Glutamatergic neuron (in vitro differentiated cells): Measurements from ENCODE around the gene CAMKMT. TPM values are rescaled to one million over a fixed set of nuclear protein-coding genes. Genes with fewer than 3 reads are reported as not detected.
A peak's percentile ranks its signal among the peaks of the same experiment; 100 is the strongest.

ENCODE experiments used
- DNase-seq: peaks from one replicate; pipeline ENCODE4 v3.0.0; 2022
- H3K27ac Mint-ChIP-seq: one replicate; pipeline ENCODE4 v1.8.0; 2020; ENCODE audit warnings: mild to moderate bottlenecking, mixed read lengths, inconsistent platforms; ENCODE audit not compliant: unreplicated experiment
- H3K27me3 Mint-ChIP-seq: one replicate; pipeline ENCODE4 v1.8.0; 2020; ENCODE audit warnings: mild to moderate bottlenecking, moderate library complexity, mixed read lengths, inconsistent platforms; ENCODE audit not compliant: unreplicated experiment
- H3K36me3 Mint-ChIP-seq: one replicate; pipeline ENCODE4 v1.8.0; 2020; ENCODE audit warnings: mild to moderate bottlenecking, mixed read lengths, inconsistent platforms; ENCODE audit not compliant: unreplicated experiment
- H3K4me1 Mint-ChIP-seq: one replicate; pipeline ENCODE4 v1.8.0; 2020; ENCODE audit warnings: mild to moderate bottlenecking, low read depth, mixed read lengths, inconsistent platforms; ENCODE audit not compliant: unreplicated experiment
- H3K4me3 Mint-ChIP-seq: one replicate; pipeline ENCODE4 v1.8.0; 2020; ENCODE audit warnings: mild to moderate bottlenecking, mixed read lengths, inconsistent platforms; ENCODE audit not compliant: unreplicated experiment
- H3K9me3 Mint-ChIP-seq: one replicate; pipeline ENCODE4 v1.8.0; 2020; ENCODE audit warnings: mild to moderate bottlenecking, moderate library complexity, mixed read lengths, inconsistent platforms; ENCODE audit not compliant: unreplicated experiment
- total RNA-seq: library from RNA; stranded (reverse); fragmentation: NEBNext Ultra II Directional; extraction: Animal tissue kit (Norgen Biotek cat#: 25700); gene quantifications from one replicate; pipeline ENCODE4 v1.2.1, GENCODE V29; 2021; ENCODE audit not compliant: unreplicated experiment
- TF ChIP-seq, protein P1 (sequence below): fragments of 200-600 bp; sonication (generic); IDR thresholded peaks from one replicate; pipeline ENCODE4 v1.5.0; 2021; ENCODE audit not compliant: partially characterized antibody, unreplicated experiment

CAMKMT gene
- total RNA-seq, 1 donor from 2014 or later, result 9.6 TPM

DNA sequence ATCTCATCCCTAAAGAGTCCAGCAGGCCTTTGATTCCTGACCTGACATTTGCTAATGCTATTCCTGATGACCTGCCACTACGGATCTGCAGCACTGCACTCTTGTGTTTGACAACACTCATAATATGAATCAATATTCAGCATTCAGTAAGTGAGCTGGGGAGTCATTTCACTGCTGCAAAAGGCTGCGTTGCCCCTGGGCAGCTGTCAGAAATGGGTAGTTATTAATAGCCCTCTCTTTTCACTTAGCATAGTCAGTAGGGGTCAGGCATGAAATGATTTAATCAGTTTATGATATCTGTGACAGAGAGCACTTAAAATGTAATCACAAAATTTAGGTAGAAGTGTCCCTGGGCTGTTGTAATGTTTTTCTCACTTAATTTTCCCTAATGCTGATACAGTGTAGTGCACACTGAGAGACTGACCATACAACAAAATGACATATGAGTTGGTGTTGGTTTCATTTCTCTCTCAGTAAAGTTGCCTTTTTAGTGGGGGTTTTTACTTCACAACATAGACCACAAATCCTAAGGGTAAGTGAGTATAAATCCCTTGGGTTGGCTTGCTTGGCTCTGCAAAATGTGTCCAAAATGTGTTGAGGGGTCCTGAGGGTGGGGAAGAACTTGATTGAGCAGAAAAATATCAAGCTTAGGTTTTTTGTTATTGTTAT is 184.8 kb downstream of the CAMKMT start:
- TF ChIP-seq, protein P1, sequence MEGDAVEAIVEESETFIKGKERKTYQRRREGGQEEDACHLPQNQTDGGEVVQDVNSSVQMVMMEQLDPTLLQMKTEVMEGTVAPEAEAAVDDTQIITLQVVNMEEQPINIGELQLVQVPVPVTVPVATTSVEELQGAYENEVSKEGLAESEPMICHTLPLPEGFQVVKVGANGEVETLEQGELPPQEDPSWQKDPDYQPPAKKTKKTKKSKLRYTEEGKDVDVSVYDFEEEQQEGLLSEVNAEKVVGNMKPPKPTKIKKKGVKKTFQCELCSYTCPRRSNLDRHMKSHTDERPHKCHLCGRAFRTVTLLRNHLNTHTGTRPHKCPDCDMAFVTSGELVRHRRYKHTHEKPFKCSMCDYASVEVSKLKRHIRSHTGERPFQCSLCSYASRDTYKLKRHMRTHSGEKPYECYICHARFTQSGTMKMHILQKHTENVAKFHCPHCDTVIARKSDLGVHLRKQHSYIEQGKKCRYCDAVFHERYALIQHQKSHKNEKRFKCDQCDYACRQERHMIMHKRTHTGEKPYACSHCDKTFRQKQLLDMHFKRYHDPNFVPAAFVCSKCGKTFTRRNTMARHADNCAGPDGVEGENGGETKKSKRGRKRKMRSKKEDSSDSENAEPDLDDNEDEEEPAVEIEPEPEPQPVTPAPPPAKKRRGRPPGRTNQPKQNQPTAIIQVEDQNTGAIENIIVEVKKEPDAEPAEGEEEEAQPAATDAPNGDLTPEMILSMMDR, result no peak
- Mint-ChIP-seq H3K9me3 (no peaks in the 10 kb centered on the region), H3K36me3 (no peaks in the 10 kb centered on the region), H3K4me1 (peaks cover 43% of the 10 kb centered on the region), H3K4me3 (peak overlapping the region; percentile 60), H3K27ac (peak overlapping the region; percentile 82), H3K27me3 (peaks cover 4% of the 10 kb centered on the region)
- peak; percentile 33 for DNase-seq

DNA sequence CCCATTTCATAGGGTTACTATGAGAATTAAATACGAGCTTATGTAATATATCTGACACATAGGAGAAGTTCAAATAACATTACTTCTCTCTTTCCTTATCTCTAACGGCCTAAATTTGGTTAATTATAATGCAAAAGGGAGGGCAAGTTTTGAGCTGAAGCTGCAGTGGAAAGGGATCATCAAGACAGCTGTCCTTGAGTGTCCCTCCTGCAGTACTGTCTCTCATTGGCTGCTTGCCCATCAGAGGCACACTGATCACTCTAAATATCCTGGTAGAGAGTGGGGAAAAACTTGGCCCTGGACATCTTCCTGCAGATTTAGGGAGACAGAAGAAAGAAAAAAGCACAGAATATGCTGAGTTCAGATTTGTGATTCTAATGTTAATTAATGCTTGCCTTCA is 186.0 kb downstream of the CAMKMT start:
- Mint-ChIP-seq H3K27ac (no peak overlapping the region), H3K4me3 (no peak overlapping the region), H3K27me3 (peaks cover 4% of the 10 kb centered on the region), H3K4me1 (peaks cover 43% of the 10 kb centered on the region), H3K36me3 (no peaks in the 10 kb centered on the region), H3K9me3 (no peaks in the 10 kb centered on the region)
- TF ChIP-seq, protein P1, result no peak
- no peak for DNase-seq

DNA sequence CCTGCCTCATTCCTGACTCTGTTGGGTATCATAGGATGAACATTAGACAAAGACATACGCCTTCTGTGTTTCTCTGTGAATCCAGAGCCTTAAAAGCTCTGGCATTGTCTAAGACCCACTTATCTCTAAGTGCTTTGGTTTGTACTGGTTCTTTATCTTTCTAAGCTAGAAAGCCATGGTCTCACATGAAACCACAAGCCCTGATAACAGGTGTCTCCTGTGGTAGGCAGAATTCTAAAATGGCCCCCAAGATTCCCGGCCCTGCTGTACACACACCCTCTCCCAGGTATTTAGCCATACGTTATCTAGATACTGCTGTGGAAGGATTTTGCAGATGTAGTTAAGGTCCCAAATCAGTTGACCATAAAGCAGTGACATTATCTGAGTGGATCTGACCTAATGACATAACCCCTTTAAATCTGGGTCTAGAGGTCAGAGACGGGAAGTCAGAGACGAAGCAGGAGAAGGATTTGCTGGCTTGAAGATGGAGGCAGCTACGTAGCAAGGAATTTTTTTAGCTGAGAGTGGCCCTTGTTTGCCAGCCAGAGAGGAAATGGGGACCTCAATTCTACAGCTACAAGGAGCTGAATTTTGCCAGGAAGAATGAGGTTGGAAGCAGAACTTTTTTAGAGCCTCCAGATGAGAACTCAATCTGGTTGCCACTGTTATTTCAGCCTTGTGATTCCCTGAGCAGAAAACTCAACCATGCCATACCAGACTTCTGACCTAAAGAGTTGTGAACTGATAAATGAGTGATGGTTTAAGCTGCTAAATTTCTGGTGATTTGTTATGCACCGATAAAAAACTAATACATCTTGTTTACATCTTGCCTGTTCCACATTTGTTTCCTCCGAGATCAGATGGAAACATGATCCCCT is 186.7 kb downstream of the CAMKMT start:
- peaks cover 43% of the 10 kb centered on the region for H3K4me1 Mint-ChIP-seq
- H3K36me3 Mint-ChIP-seq, result no peaks in the 10 kb centered on the region
- no peaks in the 10 kb centered on the region for H3K9me3 Mint-ChIP-seq
- peak overlapping the region; percentile 44 for H3K27ac Mint-ChIP-seq
- peaks cover 4% of the 10 kb centered on the region for H3K27me3 Mint-ChIP-seq
- TF ChIP-seq, protein P1, result no peak
- no peak for DNase-seq
- H3K4me3 Mint-ChIP-seq, result no peak overlapping the region

DNA sequence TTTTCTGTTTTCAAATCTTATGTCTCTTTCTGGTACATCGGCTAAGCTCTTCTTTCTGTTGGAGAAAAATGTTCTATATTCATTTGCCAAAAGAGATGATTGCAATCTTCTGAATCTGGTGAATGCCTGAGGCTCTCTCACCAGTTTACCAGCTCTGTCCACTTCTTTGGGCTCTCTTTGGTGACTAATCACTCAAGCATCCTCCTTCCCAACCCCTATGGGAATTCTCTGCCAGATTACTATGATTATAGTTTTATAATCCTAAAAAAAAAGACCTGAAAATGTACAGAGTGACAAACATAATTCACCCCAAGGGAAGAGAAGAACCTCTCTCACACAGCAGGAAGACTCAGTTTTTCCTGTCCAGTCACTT is 187.3 kb downstream of the CAMKMT start:
- Mint-ChIP-seq H3K27ac (no peak overlapping the region), H3K4me1 (peaks cover 43% of the 10 kb centered on the region), H3K4me3 (no peak overlapping the region), H3K27me3 (peaks cover 4% of the 10 kb centered on the region), H3K9me3 (no peaks in the 10 kb centered on the region), H3K36me3 (no peaks in the 10 kb centered on the region)
- no peak for DNase-seq
- TF ChIP-seq, protein P1, result no peak

DNA sequence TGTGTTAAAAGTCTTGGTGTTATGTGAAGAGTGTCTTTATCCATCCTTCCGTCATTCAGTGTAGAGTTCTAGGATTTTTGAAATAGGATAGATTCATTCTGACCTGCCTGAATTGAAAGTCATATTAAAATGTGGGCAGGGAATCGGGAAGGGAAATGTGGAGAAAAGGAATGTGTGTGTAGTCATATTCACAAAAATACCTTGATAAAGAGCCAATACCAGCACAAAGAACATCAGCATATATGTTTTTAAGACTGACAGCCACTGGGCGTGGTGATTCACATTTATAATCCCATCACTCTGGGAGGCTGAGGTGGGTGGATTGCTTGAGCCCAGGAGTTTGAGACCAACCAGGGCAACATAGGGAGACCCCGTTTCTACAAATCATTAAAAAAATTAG is 188.1 kb downstream of the CAMKMT start:
- H3K4me3 Mint-ChIP-seq, result no peak overlapping the region
- H3K27me3 Mint-ChIP-seq, result peaks cover 6% of the 10 kb centered on the region
- H3K9me3 Mint-ChIP-seq, result peaks cover 1% of the 10 kb centered on the region
- TF ChIP-seq, protein P1, result no peak
- DNase-seq, result no peak
- H3K27ac Mint-ChIP-seq, result no peak overlapping the region
- peaks cover 39% of the 10 kb centered on the region for H3K4me1 Mint-ChIP-seq
- no peaks in the 10 kb centered on the region for H3K36me3 Mint-ChIP-seq
